Measurements from ENCODE around the gene NKAIN2. TPM values are rescaled to one million over a fixed set of nuclear protein-coding genes. Genes with fewer than 3 reads are reported as not detected.

The NKAIN2 gene
- total and polyA plus RNA-seq, 2 donors (not counting 3 experiments of a cell fraction or from before 2014, with no cell fraction given) = 0.03 TPM; not detected in 1

DNA sequence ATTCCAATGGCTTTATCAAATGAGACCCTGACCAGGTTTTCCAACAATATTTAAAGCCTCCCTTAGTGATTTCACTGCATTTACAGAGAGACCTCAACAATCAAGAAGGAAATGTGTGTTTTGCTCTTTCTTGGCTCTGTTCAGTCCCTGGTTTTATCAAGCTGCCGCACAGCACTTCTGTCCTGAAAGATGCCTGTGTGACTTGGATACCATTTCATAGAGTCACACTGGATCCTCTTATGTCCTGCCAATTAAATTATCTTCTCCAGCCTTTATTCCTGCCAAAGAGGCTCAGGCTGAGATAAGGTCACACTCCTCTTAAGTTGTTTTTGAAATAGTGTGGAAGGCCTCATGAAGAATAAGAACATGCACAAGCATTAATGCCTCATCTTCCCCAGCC lies 961.6 kb downstream of the NKAIN2 start:
- Histone ChIP-seq H2AFZ (ENCODE audit: low read depth, low read length) (no peak overlapping the region), H4K20me1 (replicated peaks; ENCODE audit: control insufficient read depth, extremely low read depth, insufficient read depth, low read length) (no peaks in the 10 kb centered on the region), H3K4me2 (ENCODE audit: insufficient read depth, low read length) (no peak overlapping the region), H3K9ac (replicated peaks; ENCODE audit: extremely low read depth, insufficient read depth, low read length) (no peak overlapping the region), H3K36me3 (ENCODE audit: control insufficient read depth in 2 of 2, extremely low read depth in 1 of 2, insufficient read depth in 2 of 2, low read length in 2 of 2) (no peaks in the 10 kb centered on the region), H3K9me1 (replicated peaks; ENCODE audit: control insufficient read depth, extremely low read depth, insufficient read depth, low read length) (no peaks in the 10 kb centered on the region), H3K9me3 (replicated peaks; ENCODE audit: control insufficient read depth, insufficient read depth, low read length) (no peaks in the 10 kb centered on the region), H3K4me3 (replicated peaks in 1 of 3; ENCODE audit: insufficient read depth in 1 of 3, low read depth in 1 of 3, low read length in 3 of 3) (no peak overlapping the region), H3K4me1 (ENCODE audit: control insufficient read depth, extremely low read depth, insufficient read depth, low read length) (no peaks in the 10 kb centered on the region), H3K79me2 (ENCODE audit: control insufficient read depth, insufficient read depth, low read length) (no peaks in the 10 kb centered on the region), H3K27me3 (ENCODE audit: control insufficient read depth in 2 of 2, insufficient read depth in 2 of 2, low read length in 2 of 2) (peaks cover 0 to 6% of the 10 kb centered on the region in 2 experiments), H3K27ac (ENCODE audit: insufficient read depth, low read depth, low read length) (no peak overlapping the region)
- no TSS peak for BruUV-seq (replicated peaks)
- TF ChIP-seq FOS (IDR thresholded peaks at IDR 0.05; ENCODE audit: borderline replicate concordance, insufficient read depth, low read length) (no peak), POLR2AphosphoS5 (IDR thresholded peaks at IDR 0.05; ENCODE audit: insufficient read depth, low read depth, low read length) (no peak), EZH2 (IDR thresholded peaks at IDR 0.05; ENCODE audit: borderline replicate concordance, low read depth, low read length, severe bottlenecking) (no peak), MYC (IDR thresholded peaks at IDR 0.05; ENCODE audit: low read depth, low read length) (no peak), POLR2A (IDR thresholded peaks at IDR 0.05; ENCODE audit: low read depth, low read length) (no peak), GATA2 (IDR thresholded peaks at IDR 0.05; ENCODE audit: insufficient read depth, insufficient read length, low read depth, low read length) (no peak), JUN (IDR thresholded peaks at IDR 0.05; ENCODE audit: borderline replicate concordance, insufficient read depth, insufficient read length, low read depth) (no peak)
- TF ChIP-seq, protein P1, sequence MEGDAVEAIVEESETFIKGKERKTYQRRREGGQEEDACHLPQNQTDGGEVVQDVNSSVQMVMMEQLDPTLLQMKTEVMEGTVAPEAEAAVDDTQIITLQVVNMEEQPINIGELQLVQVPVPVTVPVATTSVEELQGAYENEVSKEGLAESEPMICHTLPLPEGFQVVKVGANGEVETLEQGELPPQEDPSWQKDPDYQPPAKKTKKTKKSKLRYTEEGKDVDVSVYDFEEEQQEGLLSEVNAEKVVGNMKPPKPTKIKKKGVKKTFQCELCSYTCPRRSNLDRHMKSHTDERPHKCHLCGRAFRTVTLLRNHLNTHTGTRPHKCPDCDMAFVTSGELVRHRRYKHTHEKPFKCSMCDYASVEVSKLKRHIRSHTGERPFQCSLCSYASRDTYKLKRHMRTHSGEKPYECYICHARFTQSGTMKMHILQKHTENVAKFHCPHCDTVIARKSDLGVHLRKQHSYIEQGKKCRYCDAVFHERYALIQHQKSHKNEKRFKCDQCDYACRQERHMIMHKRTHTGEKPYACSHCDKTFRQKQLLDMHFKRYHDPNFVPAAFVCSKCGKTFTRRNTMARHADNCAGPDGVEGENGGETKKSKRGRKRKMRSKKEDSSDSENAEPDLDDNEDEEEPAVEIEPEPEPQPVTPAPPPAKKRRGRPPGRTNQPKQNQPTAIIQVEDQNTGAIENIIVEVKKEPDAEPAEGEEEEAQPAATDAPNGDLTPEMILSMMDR (IDR thresholded peaks at IDR 0.05; ENCODE audit: extremely low read depth in 1 of 2, insufficient read depth in 1 of 2, low read depth in 1 of 2, low read length in 2 of 2) = no peak
- TF ChIP-seq, protein P2, sequence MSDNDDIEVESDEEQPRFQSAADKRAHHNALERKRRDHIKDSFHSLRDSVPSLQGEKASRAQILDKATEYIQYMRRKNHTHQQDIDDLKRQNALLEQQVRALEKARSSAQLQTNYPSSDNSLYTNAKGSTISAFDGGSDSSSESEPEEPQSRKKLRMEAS (IDR thresholded peaks at IDR 0.05; ENCODE audit: insufficient read depth, insufficient read length) = no peak
- intact Hi-C loops (cut with micrococcal nuclease) (no loop called here), dilution Hi-C loops (cut with MboI; ENCODE audit: extremely low pct_ligation_motif_present, low sequenced_read_pairs) (no loop called here)
- FAIRE-seq (no peak), DNase-seq (ENCODE audit: low read depth, low spot score) (no peak)
- ChIA-PET CTCF (no interaction called here), POLR2A (no interaction called here)
